ENCODE measurements around the gene PAK6. TPM values are rescaled to one million over a fixed set of nuclear protein-coding genes. Genes with fewer than 3 reads are reported as not detected.

Gene PAK6
- total RNA-seq, 1 donor, result 0.09 TPM

DNA sequence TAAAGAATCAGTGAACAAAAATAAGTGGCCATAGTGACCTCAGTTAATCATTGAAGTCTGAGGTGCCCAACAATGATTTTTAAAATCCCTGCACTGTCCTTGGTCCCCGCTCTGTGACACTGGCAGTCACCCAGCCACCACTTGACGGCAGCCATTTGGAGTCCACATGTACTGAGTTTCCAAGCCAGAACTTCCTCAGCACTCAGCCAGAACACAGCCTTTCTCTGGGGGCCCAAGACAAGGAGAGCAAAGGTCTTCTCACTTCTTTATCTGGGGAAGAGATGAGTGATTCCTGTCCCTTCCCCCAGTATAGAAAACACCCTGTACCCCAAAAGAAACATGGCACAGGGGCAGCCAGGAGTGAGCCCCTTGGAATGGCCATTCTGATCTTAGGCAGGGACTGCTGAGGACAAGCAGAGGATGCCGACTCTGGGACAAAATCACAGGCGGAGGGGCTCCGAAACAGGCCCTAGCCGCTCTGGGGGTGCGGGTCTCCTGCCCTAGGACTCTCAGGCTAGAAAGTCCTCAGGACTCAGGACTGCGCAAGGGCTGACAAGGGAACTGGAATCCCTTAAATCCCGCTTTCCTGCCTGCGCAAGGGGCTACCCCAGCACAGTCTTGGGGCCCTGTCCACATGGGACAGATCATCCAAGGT lies 12.8 kb downstream of the PAK6 start:
- no peak overlapping the region for H3K4me3 ChIP-seq (ENCODE audit: low read depth, low read length)
- TF ChIP-seq, protein P1, sequence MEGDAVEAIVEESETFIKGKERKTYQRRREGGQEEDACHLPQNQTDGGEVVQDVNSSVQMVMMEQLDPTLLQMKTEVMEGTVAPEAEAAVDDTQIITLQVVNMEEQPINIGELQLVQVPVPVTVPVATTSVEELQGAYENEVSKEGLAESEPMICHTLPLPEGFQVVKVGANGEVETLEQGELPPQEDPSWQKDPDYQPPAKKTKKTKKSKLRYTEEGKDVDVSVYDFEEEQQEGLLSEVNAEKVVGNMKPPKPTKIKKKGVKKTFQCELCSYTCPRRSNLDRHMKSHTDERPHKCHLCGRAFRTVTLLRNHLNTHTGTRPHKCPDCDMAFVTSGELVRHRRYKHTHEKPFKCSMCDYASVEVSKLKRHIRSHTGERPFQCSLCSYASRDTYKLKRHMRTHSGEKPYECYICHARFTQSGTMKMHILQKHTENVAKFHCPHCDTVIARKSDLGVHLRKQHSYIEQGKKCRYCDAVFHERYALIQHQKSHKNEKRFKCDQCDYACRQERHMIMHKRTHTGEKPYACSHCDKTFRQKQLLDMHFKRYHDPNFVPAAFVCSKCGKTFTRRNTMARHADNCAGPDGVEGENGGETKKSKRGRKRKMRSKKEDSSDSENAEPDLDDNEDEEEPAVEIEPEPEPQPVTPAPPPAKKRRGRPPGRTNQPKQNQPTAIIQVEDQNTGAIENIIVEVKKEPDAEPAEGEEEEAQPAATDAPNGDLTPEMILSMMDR (IDR thresholded peaks at IDR 0.05; ENCODE audit: insufficient read depth, low read length), result no peak
- DNase-seq (ENCODE audit: low read depth), result no peak

DNA sequence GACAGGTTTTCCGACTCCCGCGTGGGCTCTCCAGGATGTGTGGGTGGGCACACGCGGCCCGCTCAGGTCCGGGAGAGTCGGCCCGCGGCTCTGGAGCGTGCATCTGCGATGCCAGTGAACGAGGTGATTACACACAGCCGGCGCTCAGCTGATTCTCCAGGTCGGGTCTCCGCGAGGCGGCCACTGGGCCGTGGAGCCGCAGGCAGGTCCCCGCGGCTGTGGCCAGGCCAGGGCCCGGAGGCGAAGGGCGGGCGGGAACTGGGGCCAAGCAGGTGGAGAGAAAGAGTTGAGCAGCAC lies 13.2 kb downstream of the PAK6 start:
- TF ChIP-seq, protein P1 (IDR thresholded peaks at IDR 0.05; ENCODE audit: insufficient read depth, low read length), result no peak

DNA sequence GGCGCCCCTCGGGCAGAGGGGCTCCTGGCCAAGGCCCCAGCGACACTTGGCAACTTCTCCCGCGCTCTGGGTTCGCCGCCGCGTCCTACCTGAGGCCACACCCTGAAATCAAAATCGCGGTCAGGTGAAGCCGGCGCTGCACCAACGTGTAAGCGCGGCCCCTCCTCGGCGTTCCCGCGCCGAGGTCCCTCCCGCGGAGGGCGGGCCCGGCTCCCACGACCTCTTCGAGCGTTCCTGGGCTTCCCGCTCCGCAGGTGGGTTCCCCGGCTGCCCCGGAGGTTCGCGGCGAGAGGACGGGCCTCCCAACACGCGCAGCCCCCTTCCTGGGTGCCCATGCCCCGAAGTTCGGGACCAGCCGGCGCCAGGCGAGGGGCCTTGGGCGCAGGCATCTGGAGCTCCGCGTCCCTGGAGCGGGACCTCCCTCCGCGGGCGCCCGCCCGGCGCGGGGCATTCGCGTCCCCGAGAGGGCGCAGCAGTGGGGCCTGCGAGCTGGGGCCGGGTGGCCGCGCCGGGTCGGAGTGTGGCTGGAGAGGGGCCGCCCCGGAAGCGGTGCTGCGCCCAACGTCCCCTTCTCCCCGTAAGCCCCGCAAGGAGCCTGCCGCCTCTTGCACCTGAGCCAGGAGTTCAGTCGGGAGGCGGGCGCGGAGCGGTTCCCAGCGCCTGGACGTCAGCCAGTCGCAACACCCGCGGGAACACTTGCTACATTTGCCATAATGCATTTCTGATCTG lies 13.7 kb downstream of the PAK6 start:
- DNase-seq (ENCODE audit: low read depth), result no peak
- TF ChIP-seq, protein P1 (IDR thresholded peaks at IDR 0.05; ENCODE audit: insufficient read depth, low read length), result no peak
- H3K4me3 ChIP-seq (ENCODE audit: low read depth, low read length), result peak overlapping the region; percentile 58

More for the DNA sequence above, 13.2 kb downstream of the PAK6 start:
- no peak overlapping the region for H3K4me3 ChIP-seq (ENCODE audit: low read depth, low read length)
- DNase-seq (ENCODE audit: low read depth), result no peak

DNA sequence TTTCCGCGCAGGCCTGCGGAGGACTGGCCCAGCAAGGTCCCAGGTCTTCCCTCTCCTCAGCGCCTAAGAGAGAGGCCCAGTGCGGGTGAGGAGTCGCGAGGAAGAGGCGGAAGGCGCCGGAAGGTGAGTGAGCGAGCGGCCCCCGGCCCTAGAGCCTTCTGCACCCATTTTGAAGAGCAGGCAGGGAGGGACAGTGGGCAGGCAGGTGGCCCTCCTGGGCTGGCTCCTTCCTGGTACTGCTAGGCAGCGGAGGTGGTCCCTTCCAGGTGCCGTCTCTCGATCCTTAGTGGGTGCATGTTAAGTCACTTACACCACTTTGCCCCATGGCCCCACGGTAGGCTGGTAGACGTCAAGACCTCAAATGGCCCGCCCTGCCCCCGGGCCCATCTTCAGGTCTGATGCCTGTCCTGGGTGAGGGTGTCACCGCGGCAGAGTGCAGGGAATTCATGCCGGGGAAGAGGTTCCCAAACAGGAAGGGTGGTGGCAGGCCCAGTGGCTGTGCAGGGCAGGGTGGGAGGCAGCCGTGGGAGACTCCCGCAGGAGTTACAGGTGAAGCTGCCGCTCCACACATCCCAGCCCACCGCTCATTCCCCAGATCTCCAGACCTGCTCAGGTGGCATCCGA lies 14.4 kb downstream of the PAK6 start:
- TF ChIP-seq, protein P1 (IDR thresholded peaks at IDR 0.05; ENCODE audit: insufficient read depth, low read length), result no peak
- peak overlapping the region; percentile 58 for H3K4me3 ChIP-seq (ENCODE audit: low read depth, low read length)
- DNase-seq (ENCODE audit: low read depth), result no peak

DNA sequence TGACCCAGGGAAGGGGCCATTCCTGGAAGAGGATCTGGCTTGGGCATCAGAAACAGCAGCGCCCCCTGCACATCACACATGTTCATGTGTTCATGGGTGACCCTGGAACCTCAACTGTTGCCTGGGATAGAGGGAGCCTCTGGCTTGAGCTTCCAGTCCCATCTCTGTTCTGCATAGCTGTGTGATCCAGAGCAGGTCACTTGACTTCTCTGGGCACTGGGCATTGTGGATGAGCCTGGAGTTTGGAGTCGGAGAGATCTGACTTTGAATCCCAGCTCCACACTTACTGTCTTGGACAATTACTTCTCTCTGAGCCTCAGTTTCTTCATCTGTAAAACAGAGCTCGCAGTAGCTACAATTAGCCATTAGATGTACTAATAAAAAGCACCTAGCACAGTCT lies 15.6 kb downstream of the PAK6 start:
- H3K4me3 ChIP-seq (ENCODE audit: low read depth, low read length), result no peak overlapping the region
- TF ChIP-seq, protein P1 (IDR thresholded peaks at IDR 0.05; ENCODE audit: insufficient read depth, low read length), result no peak
- no peak for DNase-seq (ENCODE audit: low read depth)

DNA sequence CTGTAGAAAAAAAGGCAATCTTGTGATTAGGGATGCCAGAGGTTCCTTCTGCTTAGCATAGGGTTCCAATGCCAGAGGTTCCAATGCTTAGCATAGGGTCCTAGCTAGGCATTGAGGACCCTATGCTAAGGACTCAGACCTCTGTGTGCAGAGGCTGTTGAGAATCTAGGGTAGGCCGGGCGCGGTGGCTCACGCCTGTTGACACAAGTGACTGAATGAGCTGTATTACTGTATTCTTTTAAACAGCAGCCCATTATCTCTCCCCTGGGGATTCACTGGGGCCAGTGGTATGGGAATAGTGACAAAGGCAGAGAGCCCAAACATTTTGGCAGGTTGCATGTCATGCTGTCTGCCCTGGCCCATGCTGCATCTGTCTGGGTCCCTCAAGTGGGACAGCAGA lies 16.2 kb downstream of the PAK6 start:
- H3K4me3 ChIP-seq (ENCODE audit: low read depth, low read length), result no peak overlapping the region
- TF ChIP-seq, protein P1 (IDR thresholded peaks at IDR 0.05; ENCODE audit: insufficient read depth, low read length), result no peak
- no peak for DNase-seq (ENCODE audit: low read depth)

Measured in fibroblast of the aortic adventitia (primary cell).